ENCODE data around the gene PRX.

- TF ChIP-seq TCF7L2 (IDR thresholded peaks at IDR 0.05; ENCODE audit: low read depth, low read length): no peak
- TF ChIP-seq NR0B1 (IDR thresholded peaks at IDR 0.05; ENCODE audit: partially characterized antibody): no peak
- no peak for TF ChIP-seq SREBF2 (CRISPR knock-in tag; IDR thresholded peaks at IDR 0.05)
- no peak for TF ChIP-seq SMAD3 (CRISPR knock-in tag; conservative IDR thresholded peaks at IDR 0.05)
Observed at GRCh38 chr19:40413291-40413845, at the start of gene PRX.
